ENCODE data around the gene KCND3. TPM values are rescaled to one million over a fixed set of nuclear protein-coding genes. Genes with fewer than 3 reads are reported as not detected.

The KCND3 gene
- total RNA-seq, 6 donors from 2014 or later, result 2.7 to 6.4 (median 5.4) TPM

- DNase-seq (no peak), ATAC-seq (ENCODE audit: low FRiP score in 2 of 2) (no peak)
- no peak overlapping the region for H3K4me3 ChIP-seq
- H3K36me3 ChIP-seq, result no peaks in the 10 kb centered on the region
- no peak for TF ChIP-seq CTCF (IDR thresholded peaks at IDR 0.05)
- TF ChIP-seq POLR2A (IDR thresholded peaks at IDR 0.05), result no peak
- TF ChIP-seq EP300 (IDR thresholded peaks at IDR 0.05), result no peak
- TF ChIP-seq POLR2AphosphoS5 (IDR thresholded peaks at IDR 0.05), result no peak
- peaks cover 0 to 4% (median 1%) of the 10 kb centered on the region in 4 donors for H3K4me1 ChIP-seq
- WGBS, 2 donors, result 87 to 89% methylated on average over 8 of the region's 8 CpGs
- H3K9me3 ChIP-seq, result no peaks in the 10 kb centered on the region
- H3K27ac ChIP-seq, result no peak overlapping the region
- no peaks in the 10 kb centered on the region for H3K27me3 ChIP-seq
These were observed 6.0 kb downstream of the KCND3 start for GRCh38 chr1:111983500-111983899.

GRCh38 chr1:111982428-111982827 is 7.0 kb downstream of the KCND3 start:
- H3K9me3 ChIP-seq, result no peaks in the 10 kb centered on the region
- DNase-seq (peak in 1 of 2 donors; percentile 76), ATAC-seq (ENCODE audit: low FRiP score in 2 of 2) (no peak)
- TF ChIP-seq POLR2AphosphoS5 (IDR thresholded peaks at IDR 0.05) (no peak), EP300 (IDR thresholded peaks at IDR 0.05) (no peak), CTCF (IDR thresholded peaks at IDR 0.05) (no peak), POLR2A (IDR thresholded peaks at IDR 0.05) (no peak)
- no peaks in the 10 kb centered on the region for H3K4me1 ChIP-seq
- H3K36me3 ChIP-seq, result no peaks in the 10 kb centered on the region
- H3K4me3 ChIP-seq, result no peak overlapping the region
- no peaks in the 10 kb centered on the region for H3K27me3 ChIP-seq
- H3K27ac ChIP-seq, result no peak overlapping the region
- WGBS, 2 donors, result 95% methylated on average over 19 to 27 of the region's 28 CpGs

- Histone ChIP-seq H3K4me3 (no peak overlapping the region), H3K36me3 (no peaks in the 10 kb centered on the region), H3K4me1 (peaks cover 0 to 5% (median 1%) of the 10 kb centered on the region in 4 donors), H3K27ac (no peak overlapping the region), H3K9me3 (no peaks in the 10 kb centered on the region), H3K27me3 (no peaks in the 10 kb centered on the region)
- DNase-seq (peak in 1 of 2 donors; percentile 69), ATAC-seq (ENCODE audit: low FRiP score in 2 of 2) (no peak)
- WGBS, 2 donors, result 95 to 98% methylated on average over 37 of the region's 37 CpGs
- TF ChIP-seq POLR2AphosphoS5 (IDR thresholded peaks at IDR 0.05), result no peak
- TF ChIP-seq EP300 (IDR thresholded peaks at IDR 0.05), result no peak
- TF ChIP-seq CTCF (IDR thresholded peaks at IDR 0.05), result no peak
These were observed 7.6 kb downstream of the KCND3 start for GRCh38 chr1:111981871-111982270.

GRCh38 chr1:111981090-111981489 is 8.4 kb downstream of the KCND3 start:
- Histone ChIP-seq H3K27me3 (no peaks in the 10 kb centered on the region), H3K27ac (no peak overlapping the region), H3K36me3 (no peaks in the 10 kb centered on the region), H3K9me3 (no peaks in the 10 kb centered on the region), H3K4me1 (peaks cover 0 to 7% (median 1%) of the 10 kb centered on the region in 4 donors), H3K4me3 (no peak overlapping the region)
- 71 to 74% methylated on average over 7 of the region's 7 CpGs for whole genome bisulfite sequencing, 2 donors
- DNase-seq (no peak), ATAC-seq (ENCODE audit: low FRiP score in 2 of 2) (no peak)
- TF ChIP-seq POLR2A (IDR thresholded peaks at IDR 0.05) (no peak), POLR2AphosphoS5 (IDR thresholded peaks at IDR 0.05) (no peak), CTCF (IDR thresholded peaks at IDR 0.05) (no peak), EP300 (IDR thresholded peaks at IDR 0.05) (no peak)

- Histone ChIP-seq H3K27me3 (no peaks in the 10 kb centered on the region), H3K4me1 (peaks cover 0 to 7% (median 1%) of the 10 kb centered on the region in 4 donors), H3K27ac (no peak overlapping the region), H3K36me3 (no peaks in the 10 kb centered on the region), H3K9me3 (no peaks in the 10 kb centered on the region), H3K4me3 (no peak overlapping the region)
- TF ChIP-seq POLR2AphosphoS5 (IDR thresholded peaks at IDR 0.05), result no peak
- no peak for TF ChIP-seq EP300 (IDR thresholded peaks at IDR 0.05)
- no peak for TF ChIP-seq CTCF (IDR thresholded peaks at IDR 0.05)
- TF ChIP-seq POLR2A (IDR thresholded peaks at IDR 0.05), result no peak
- DNase-seq (no peak), ATAC-seq (ENCODE audit: low FRiP score in 2 of 2) (no peak)
- 82 to 83% methylated on average over 6 of the region's 6 CpGs for WGBS, 2 donors
These were observed 8.8 kb downstream of the KCND3 start for GRCh38 chr1:111980686-111981085.

All from upper lobe of left lung (tissue), 6 donors.